Activated CD8-positive, alpha-beta memory T cell treated with anti-CD3 and anti-CD28 coated beads for 36 hours (primary cell): ENCODE measurements around the gene EIF1AD. TPM values are rescaled to one million over a fixed set of nuclear protein-coding genes. Genes with fewer than 3 reads are reported as not detected.
"Not testable (repeated sequence)": the region's sequence is repeated elsewhere in the genome, so short reads cannot be mapped to it uniquely, and the experiment has no call there.

Source experiments
- CTCF ChIA-PET: fragments of 350-600 bp; sonication (Branson Sonifier 250); formaldehyde crosslinking; loops from one replicate; lab custom pipeline; 2021; ENCODE audit warnings: antibody characterized with exemption; lab: Charles Lee
- POLR2A ChIA-PET: fragments of 350-600 bp; sonication (Branson Sonifier 250); formaldehyde crosslinking; loops from one replicate; lab custom pipeline; 2021; ENCODE audit warnings: antibody characterized with exemption; lab: Charles Lee
- total RNA-seq, 2 experiments: library from RNA; stranded (reverse); gene quantifications; one replicate each; pipeline ENCODE4 v1.2.3, GENCODE V29; 2021

Gene EIF1AD
- total RNA-seq, 2 experiments from 2014 or later = 73.9 to 80.6 TPM

- ChIA-PET POLR2A (interaction anchor here (0.6 to 0.9 kb wide), 5 partner anchors 52 to 290 kb away, joined by 3 to 4 read pairs (median 4); partner anchors contain the start of genes CFL1 and YIF1A), CTCF (interaction anchor here (0.7 to 3.5 kb wide), 3 partner anchors 11 to 57 kb away, joined by 3 to 17 read pairs (median 3); no protein-coding TSS in a partner anchor)
These were observed 9.4 kb upstream of the EIF1AD start for GRCh38 chr11:66011239-66011784.

- POLR2A ChIA-PET = not testable (repeated sequence)
- CTCF ChIA-PET = interaction anchor here (1.2 to 2.4 kb wide), 2 partner anchors 12 to 22 kb away, joined by 5 to 13 read pairs; no protein-coding TSS in a partner anchor
These were observed 8.1 kb upstream of the EIF1AD start for GRCh38 chr11:66010036-66010435.

- CTCF ChIA-PET = interaction anchor here (0.7 to 2.4 kb wide), 5 partner anchors 14 to 297 kb away, joined by 3 to 13 read pairs (median 4); partner anchors contain the start of genes CATSPER1 and KAT5
- POLR2A ChIA-PET = interaction anchor here (0.6 kb wide), 1 partner anchor 150 kb away, joined by 4 read pairs; no protein-coding TSS in a partner anchor
These were observed 6.6 kb upstream of the EIF1AD start for GRCh38 chr11:66008468-66009101.

- POLR2A ChIA-PET = no interaction called here
These were observed 6.1 kb upstream of the EIF1AD start for GRCh38 chr11:66008095-66008467.

GRCh38 chr11:66007201-66007634 is 5.3 kb upstream of the EIF1AD start:
- ChIA-PET CTCF (no interaction called here), POLR2A (no interaction called here)

More at GRCh38 chr11:66008095-66008467, 6.1 kb upstream of the EIF1AD start:
- CTCF ChIA-PET = interaction anchor here (1.0 to 2.4 kb wide), 4 partner anchors 14 to 296 kb away, joined by 3 to 13 read pairs (median 5); partner anchors contain the start of genes CATSPER1 and KAT5

- POLR2A ChIA-PET = no interaction called here
- CTCF ChIA-PET = no interaction called here
These were observed 4.9 kb upstream of the EIF1AD start for GRCh38 chr11:66006891-66007176.

GRCh38 chr11:66006134-66006890 is 4.4 kb upstream of the EIF1AD start:
- POLR2A ChIA-PET = interaction anchor here (0.5 kb wide), 1 partner anchor 78 kb away, joined by 6 read pairs; no protein-coding TSS in a partner anchor
- CTCF ChIA-PET = no interaction called here

- ChIA-PET CTCF (no interaction called here), POLR2A (no interaction called here)
These were observed 2.2 kb upstream of the EIF1AD start for GRCh38 chr11:66004186-66004585.

GRCh38 chr11:66003291-66003690 is 1.3 kb upstream of the EIF1AD start:
- ChIA-PET CTCF (no interaction called here), POLR2A (interaction anchor here (0.6 to 1.5 kb wide), 2 partner anchors 25 to 113 kb away, joined by 4 to 7 read pairs; partner anchors contain the start of gene CCDC85B)

GRCh38 chr11:66002648-66003225 is 780 bp upstream of the EIF1AD start:
- CTCF ChIA-PET = interaction anchor here (0.7 to 1.2 kb wide), 3 partner anchors 19 to 144 kb away, joined by 3 to 5 read pairs (median 3); partner anchors contain the start of gene CFL1
- POLR2A ChIA-PET = interaction anchor here (0.6 to 1.5 kb wide), 3 partner anchors 24 to 112 kb away, joined by 3 to 7 read pairs (median 4); partner anchors contain the start of genes CCDC85B and FOSL1

- POLR2A ChIA-PET = interaction anchor here (0.6 kb wide), 1 partner anchor 99 kb away, joined by 5 read pairs; no protein-coding TSS in a partner anchor
- CTCF ChIA-PET = no interaction called here
These were observed 4.7 kb downstream of the EIF1AD start for GRCh38 chr11:65997286-65997685.

- CTCF ChIA-PET = interaction anchor here (2.4 kb wide), 1 partner anchor 107 kb away, joined by 11 read pairs; no protein-coding TSS in a partner anchor
- POLR2A ChIA-PET = interaction anchor here (1.2 to 1.4 kb wide), 2 partner anchors 83 to 101 kb away, joined by 3 to 4 read pairs; partner anchors contain the start of gene CCDC85B
These were observed 9.9 kb downstream of the EIF1AD start for GRCh38 chr11:65992056-65992455.

- ChIA-PET POLR2A (no interaction called here), CTCF (interaction anchor here (0.5 to 1.9 kb wide), 31 partner anchors 9 to 896 kb away, joined by 3 to 18 read pairs (median 4); partner anchors contain the start of genes CATSPER1, CCDC85B, MUS81 and SF3B2)
These were observed 13.0 kb downstream of the EIF1AD start for GRCh38 chr11:65988791-65989592.

GRCh38 chr11:65987336-65987735 is 14.6 kb downstream of the EIF1AD start:
- POLR2A ChIA-PET = no interaction called here
- CTCF ChIA-PET = interaction anchor here (1.4 kb wide), 1 partner anchor 102 kb away, joined by 18 read pairs; no protein-coding TSS in a partner anchor

GRCh38 chr11:65983589-65983987 is 18.4 kb downstream of the EIF1AD start:
- ChIA-PET POLR2A (no interaction called here), CTCF (interaction anchor here (0.7 to 2.2 kb wide), 2 partner anchors 93 to 99 kb away, joined by 3 to 6 read pairs; partner anchors contain the start of gene CCDC85B)

- ChIA-PET POLR2A (no interaction called here), CTCF (interaction anchor here (0.6 to 0.7 kb wide), 2 partner anchors 98 to 692 kb away, joined by 3 read pairs; no protein-coding TSS in a partner anchor)
These were observed 19.0 kb downstream of the EIF1AD start for GRCh38 chr11:65982824-65983588.
